SK-N-SH (cell line): Measurements from ENCODE around the gene TRPM1.

ENCODE experiments used
- MXI1 ChIP-seq: IDR thresholded peaks from 2 replicates; pipeline ENCODE4 v1.6.1; 2012; ENCODE audit warnings: mild to moderate bottlenecking, low read depth, low read length, improper control_type of control experiment
- NRF1 ChIP-seq: IDR thresholded peaks from 2 replicates; pipeline ENCODE4 v1.6.1; 2012; ENCODE audit warnings: low read depth, mild to moderate bottlenecking, low read length
- POLR2AphosphoS5 ChIP-seq: IDR thresholded peaks from 2 replicates; pipeline ENCODE4 v1.6.1; 2012; ENCODE audit warnings: low read depth, low read length
- RXRA ChIP-seq: IDR thresholded peaks from 2 replicates; pipeline ENCODE4 v1.4.0; 2012; ENCODE audit warnings: low read depth, mild to moderate bottlenecking, borderline replicate concordance
- YY1 ChIP-seq: IDR thresholded peaks from 2 replicates; pipeline ENCODE4 v1.4.0; 2012; ENCODE audit warnings: low read depth, mild to moderate bottlenecking
- TF ChIP-seq, protein P1 (sequence below): fragments of 200-600 bp; sonication (generic); IDR thresholded peaks from 2 replicates; pipeline ENCODE4 v1.6.1; 2017; ENCODE audit warnings: antibody characterized with exemption, mild to moderate bottlenecking, moderate library complexity
- TF ChIP-seq, protein P2 (sequence below): IDR thresholded peaks from 2 replicates; pipeline ENCODE4 v1.6.1; 2012; ENCODE audit warnings: mild to moderate bottlenecking, low read depth, low read length, moderate library complexity
- TF ChIP-seq, protein P3 (sequence below): IDR thresholded peaks from 2 replicates; pipeline ENCODE4 v1.4.0; 2012; ENCODE audit warnings: low read depth, borderline replicate concordance
- TF ChIP-seq, protein P4 (sequence below): IDR thresholded peaks from 2 replicates; pipeline ENCODE4 v1.4.0; 2012; ENCODE audit warnings: low read depth

DNA sequence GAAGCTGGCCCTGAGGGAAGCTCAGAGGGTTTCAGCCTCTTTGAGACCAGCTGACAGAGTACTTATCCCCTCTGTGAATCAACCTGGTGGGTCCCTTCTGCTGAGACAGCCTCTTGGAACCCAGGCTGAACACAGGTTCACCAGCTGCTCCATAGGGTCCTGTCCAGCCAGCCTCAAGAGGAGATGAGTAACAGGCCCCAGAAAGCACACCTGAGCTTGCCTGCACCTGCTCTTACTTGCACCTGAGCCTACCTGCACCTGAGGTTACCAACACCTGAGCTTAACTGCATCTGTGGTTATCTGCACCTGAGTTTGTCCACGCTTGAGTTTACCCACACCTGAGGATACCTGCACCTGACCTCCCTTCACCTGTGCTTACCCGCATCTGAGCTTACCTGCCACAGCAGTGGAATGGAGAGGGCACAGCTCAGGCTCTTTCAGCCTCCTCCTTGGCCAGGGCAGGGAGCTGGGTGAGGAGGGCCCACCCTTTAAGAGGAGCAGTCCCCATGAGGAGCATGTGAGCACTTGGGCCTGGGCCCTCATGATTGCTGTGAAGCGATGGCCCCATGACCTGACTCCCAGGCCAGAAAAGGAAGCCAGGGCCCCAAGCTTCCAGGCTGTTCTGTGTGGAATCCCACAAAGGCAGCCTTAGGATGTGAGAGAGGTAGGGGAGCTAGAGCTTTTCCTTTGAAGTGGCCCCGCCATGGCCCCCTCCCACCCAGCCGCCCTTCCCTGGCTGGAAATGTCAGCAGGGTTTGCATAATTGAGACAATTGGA is at the start of gene TRPM1:
- TF ChIP-seq, protein P1, sequence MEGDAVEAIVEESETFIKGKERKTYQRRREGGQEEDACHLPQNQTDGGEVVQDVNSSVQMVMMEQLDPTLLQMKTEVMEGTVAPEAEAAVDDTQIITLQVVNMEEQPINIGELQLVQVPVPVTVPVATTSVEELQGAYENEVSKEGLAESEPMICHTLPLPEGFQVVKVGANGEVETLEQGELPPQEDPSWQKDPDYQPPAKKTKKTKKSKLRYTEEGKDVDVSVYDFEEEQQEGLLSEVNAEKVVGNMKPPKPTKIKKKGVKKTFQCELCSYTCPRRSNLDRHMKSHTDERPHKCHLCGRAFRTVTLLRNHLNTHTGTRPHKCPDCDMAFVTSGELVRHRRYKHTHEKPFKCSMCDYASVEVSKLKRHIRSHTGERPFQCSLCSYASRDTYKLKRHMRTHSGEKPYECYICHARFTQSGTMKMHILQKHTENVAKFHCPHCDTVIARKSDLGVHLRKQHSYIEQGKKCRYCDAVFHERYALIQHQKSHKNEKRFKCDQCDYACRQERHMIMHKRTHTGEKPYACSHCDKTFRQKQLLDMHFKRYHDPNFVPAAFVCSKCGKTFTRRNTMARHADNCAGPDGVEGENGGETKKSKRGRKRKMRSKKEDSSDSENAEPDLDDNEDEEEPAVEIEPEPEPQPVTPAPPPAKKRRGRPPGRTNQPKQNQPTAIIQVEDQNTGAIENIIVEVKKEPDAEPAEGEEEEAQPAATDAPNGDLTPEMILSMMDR, result no peak
- TF ChIP-seq MXI1 (no peak), RXRA (no peak), POLR2AphosphoS5 (no peak), YY1 (no peak), NRF1 (no peak)
- TF ChIP-seq, protein P2, sequence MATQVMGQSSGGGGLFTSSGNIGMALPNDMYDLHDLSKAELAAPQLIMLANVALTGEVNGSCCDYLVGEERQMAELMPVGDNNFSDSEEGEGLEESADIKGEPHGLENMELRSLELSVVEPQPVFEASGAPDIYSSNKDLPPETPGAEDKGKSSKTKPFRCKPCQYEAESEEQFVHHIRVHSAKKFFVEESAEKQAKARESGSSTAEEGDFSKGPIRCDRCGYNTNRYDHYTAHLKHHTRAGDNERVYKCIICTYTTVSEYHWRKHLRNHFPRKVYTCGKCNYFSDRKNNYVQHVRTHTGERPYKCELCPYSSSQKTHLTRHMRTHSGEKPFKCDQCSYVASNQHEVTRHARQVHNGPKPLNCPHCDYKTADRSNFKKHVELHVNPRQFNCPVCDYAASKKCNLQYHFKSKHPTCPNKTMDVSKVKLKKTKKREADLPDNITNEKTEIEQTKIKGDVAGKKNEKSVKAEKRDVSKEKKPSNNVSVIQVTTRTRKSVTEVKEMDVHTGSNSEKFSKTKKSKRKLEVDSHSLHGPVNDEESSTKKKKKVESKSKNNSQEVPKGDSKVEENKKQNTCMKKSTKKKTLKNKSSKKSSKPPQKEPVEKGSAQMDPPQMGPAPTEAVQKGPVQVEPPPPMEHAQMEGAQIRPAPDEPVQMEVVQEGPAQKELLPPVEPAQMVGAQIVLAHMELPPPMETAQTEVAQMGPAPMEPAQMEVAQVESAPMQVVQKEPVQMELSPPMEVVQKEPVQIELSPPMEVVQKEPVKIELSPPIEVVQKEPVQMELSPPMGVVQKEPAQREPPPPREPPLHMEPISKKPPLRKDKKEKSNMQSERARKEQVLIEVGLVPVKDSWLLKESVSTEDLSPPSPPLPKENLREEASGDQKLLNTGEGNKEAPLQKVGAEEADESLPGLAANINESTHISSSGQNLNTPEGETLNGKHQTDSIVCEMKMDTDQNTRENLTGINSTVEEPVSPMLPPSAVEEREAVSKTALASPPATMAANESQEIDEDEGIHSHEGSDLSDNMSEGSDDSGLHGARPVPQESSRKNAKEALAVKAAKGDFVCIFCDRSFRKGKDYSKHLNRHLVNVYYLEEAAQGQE, result no peak
- TF ChIP-seq, protein P3, sequence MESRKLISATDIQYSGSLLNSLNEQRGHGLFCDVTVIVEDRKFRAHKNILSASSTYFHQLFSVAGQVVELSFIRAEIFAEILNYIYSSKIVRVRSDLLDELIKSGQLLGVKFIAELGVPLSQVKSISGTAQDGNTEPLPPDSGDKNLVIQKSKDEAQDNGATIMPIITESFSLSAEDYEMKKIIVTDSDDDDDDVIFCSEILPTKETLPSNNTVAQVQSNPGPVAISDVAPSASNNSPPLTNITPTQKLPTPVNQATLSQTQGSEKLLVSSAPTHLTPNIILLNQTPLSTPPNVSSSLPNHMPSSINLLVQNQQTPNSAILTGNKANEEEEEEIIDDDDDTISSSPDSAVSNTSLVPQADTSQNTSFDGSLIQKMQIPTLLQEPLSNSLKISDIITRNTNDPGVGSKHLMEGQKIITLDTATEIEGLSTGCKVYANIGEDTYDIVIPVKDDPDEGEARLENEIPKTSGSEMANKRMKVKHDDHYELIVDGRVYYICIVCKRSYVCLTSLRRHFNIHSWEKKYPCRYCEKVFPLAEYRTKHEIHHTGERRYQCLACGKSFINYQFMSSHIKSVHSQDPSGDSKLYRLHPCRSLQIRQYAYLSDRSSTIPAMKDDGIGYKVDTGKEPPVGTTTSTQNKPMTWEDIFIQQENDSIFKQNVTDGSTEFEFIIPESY, result no peak
- TF ChIP-seq, protein P4, sequence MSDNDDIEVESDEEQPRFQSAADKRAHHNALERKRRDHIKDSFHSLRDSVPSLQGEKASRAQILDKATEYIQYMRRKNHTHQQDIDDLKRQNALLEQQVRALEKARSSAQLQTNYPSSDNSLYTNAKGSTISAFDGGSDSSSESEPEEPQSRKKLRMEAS, result no peak
